ENCODE results near the gene OPN3. TPM values are rescaled to one million over a fixed set of nuclear protein-coding genes. Genes with fewer than 3 reads are reported as not detected.

OPN3 gene
- total and polyA plus RNA-seq, 4 donors, result 10.2 to 18.5 (median 15.1) TPM

- TF ChIP-seq, protein P1, sequence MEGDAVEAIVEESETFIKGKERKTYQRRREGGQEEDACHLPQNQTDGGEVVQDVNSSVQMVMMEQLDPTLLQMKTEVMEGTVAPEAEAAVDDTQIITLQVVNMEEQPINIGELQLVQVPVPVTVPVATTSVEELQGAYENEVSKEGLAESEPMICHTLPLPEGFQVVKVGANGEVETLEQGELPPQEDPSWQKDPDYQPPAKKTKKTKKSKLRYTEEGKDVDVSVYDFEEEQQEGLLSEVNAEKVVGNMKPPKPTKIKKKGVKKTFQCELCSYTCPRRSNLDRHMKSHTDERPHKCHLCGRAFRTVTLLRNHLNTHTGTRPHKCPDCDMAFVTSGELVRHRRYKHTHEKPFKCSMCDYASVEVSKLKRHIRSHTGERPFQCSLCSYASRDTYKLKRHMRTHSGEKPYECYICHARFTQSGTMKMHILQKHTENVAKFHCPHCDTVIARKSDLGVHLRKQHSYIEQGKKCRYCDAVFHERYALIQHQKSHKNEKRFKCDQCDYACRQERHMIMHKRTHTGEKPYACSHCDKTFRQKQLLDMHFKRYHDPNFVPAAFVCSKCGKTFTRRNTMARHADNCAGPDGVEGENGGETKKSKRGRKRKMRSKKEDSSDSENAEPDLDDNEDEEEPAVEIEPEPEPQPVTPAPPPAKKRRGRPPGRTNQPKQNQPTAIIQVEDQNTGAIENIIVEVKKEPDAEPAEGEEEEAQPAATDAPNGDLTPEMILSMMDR (IDR thresholded peaks at IDR 0.05; ENCODE audit: control extremely low read depth, extremely low read depth), result no peak
- H3K9me3 ChIP-seq (ENCODE audit: control insufficient read depth in 4 of 4, insufficient read depth in 3 of 4, low read length in 3 of 4), result peaks cover 0 to 3% (median 0%) of the 10 kb centered on the region in 4 donors
- H3K27ac ChIP-seq (ENCODE audit: low read depth in 1 of 2, low read length in 1 of 2), result no peak overlapping the region
- H3K27me3 ChIP-seq (ENCODE audit: control insufficient read depth in 3 of 3, insufficient read depth in 3 of 3, low read length in 2 of 3), result no peaks in the 10 kb centered on the region
- H3K9ac ChIP-seq (ENCODE audit: insufficient read depth in 1 of 2, low read length in 2 of 2), result no peak overlapping the region
- ATAC-seq (ENCODE audit: insufficient read depth, low FRiP score) (no peak), DNase-seq (peak in 1 of 3 donors; percentile 19)
- H3K4me1 ChIP-seq (ENCODE audit: control insufficient read depth in 5 of 5, insufficient read depth in 5 of 5, low read length in 5 of 5), result peaks cover 0 to 3% (median 0%) of the 10 kb centered on the region in 5 donors
- 81 to 86% methylated on average over 4 of the region's 4 CpGs for WGBS, 2 donors
- H3K36me3 ChIP-seq (ENCODE audit: control insufficient read depth in 4 of 4, insufficient read depth in 4 of 4, low read length in 4 of 4), result no peaks in the 10 kb centered on the region
- H3K4me3 ChIP-seq, result no peak overlapping the region
These were observed 5.0 kb upstream of the OPN3 start for GRCh38 chr1:241645199-241645598.

DNA sequence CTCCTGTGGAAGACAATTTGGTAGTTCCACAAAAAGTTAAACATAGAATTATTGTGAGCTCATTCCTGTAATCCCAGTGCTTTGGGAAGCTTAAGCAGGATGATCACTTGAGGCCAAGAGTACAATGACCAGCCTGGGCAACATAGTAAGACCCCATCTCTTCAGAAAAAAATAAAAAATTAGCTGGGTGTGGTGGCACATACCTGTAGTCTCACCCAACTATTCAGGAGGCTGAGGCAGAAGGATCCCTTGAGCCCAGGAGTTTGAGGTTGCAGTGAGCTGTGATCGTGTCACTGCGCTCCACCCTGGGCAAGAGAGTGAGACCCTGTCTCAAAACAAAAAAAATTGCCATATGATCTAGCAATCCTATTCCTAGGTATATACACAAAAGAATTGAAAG is 4.1 kb upstream of the OPN3 start:
- Histone ChIP-seq H3K36me3 (ENCODE audit: control insufficient read depth in 4 of 4, insufficient read depth in 4 of 4, low read length in 4 of 4) (no peaks in the 10 kb centered on the region), H3K4me3 (no peak overlapping the region), H3K9me3 (ENCODE audit: control insufficient read depth in 4 of 4, insufficient read depth in 3 of 4, low read length in 3 of 4) (peaks cover 0 to 3% (median 0%) of the 10 kb centered on the region in 4 donors), H3K4me1 (ENCODE audit: control insufficient read depth in 5 of 5, insufficient read depth in 5 of 5, low read length in 5 of 5) (peaks cover 0 to 3% (median 0%) of the 10 kb centered on the region in 5 donors), H3K9ac (ENCODE audit: insufficient read depth in 1 of 2, low read length in 2 of 2) (no peak overlapping the region), H3K27ac (ENCODE audit: low read depth in 1 of 2, low read length in 1 of 2) (no peak overlapping the region), H3K27me3 (ENCODE audit: control insufficient read depth in 3 of 3, insufficient read depth in 3 of 3, low read length in 2 of 3) (no peaks in the 10 kb centered on the region)
- DNase-seq (no peak), ATAC-seq (ENCODE audit: insufficient read depth, low FRiP score) (no peak)
- WGBS, 2 donors, result 96 to 100% methylated on average over 2 of the region's 2 CpGs
- TF ChIP-seq, protein P1 (IDR thresholded peaks at IDR 0.05; ENCODE audit: control extremely low read depth, extremely low read depth), result no peak

DNA sequence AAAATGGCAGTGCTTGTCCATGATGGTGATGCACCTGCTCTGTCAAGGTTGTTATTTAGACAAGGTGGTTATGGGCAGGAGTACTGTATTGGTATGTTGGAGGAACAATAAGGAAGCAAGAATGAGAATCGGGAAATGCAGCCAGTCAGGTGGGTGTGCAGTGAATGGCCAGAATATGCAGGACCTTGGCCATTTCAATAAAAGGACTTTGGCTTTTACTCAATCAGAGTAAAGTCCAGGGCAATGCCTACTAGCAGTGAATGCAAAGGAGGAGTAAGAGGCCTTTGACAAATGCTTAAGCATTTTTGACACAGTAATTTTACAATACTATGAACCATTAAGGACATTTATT is 2.4 kb upstream of the OPN3 start:
- TF ChIP-seq, protein P1 (IDR thresholded peaks at IDR 0.05; ENCODE audit: control extremely low read depth, extremely low read depth), result no peak
- 94 to 100% methylated on average over 1 of the region's 1 CpG for WGBS, 2 donors
- no peak for ATAC-seq (ENCODE audit: insufficient read depth, low FRiP score)

More for the DNA sequence above, 2.4 kb upstream of the OPN3 start:
- H3K36me3 ChIP-seq (ENCODE audit: control insufficient read depth in 4 of 4, insufficient read depth in 4 of 4, low read length in 4 of 4), result no peaks in the 10 kb centered on the region
- H3K4me1 ChIP-seq (ENCODE audit: control insufficient read depth in 5 of 5, insufficient read depth in 5 of 5, low read length in 5 of 5), result peaks cover 0 to 11% (median 7%) of the 10 kb centered on the region in 5 donors
- H3K4me3 ChIP-seq, result no peak overlapping the region
- H3K9ac ChIP-seq (ENCODE audit: insufficient read depth in 1 of 2, low read length in 2 of 2), result no peak overlapping the region
- no peaks in the 10 kb centered on the region for H3K9me3 ChIP-seq (ENCODE audit: control insufficient read depth in 4 of 4, insufficient read depth in 3 of 4, low read length in 3 of 4)
- no peaks in the 10 kb centered on the region for H3K27me3 ChIP-seq (ENCODE audit: control insufficient read depth in 3 of 3, insufficient read depth in 3 of 3, low read length in 2 of 3)
- DNase-seq, result no peak
- no peak overlapping the region for H3K27ac ChIP-seq (ENCODE audit: low read depth in 1 of 2, low read length in 1 of 2)

All from lung (tissue), 12 donors.